HG02981 (cell line): ENCODE data around the gene GABARAPL1.
A peak's percentile ranks its signal among the peaks of the same experiment; 100 is the strongest.
"Not testable (repeated sequence)": the region's sequence is repeated elsewhere in the genome, so short reads cannot be mapped to it uniquely, and the experiment has no call there.

ENCODE experiments used
- ATAC-seq: cut with Tn5 transposase; IDR thresholded peaks from one replicate; pipeline ENCODE4 v1.9.1; 2021; ENCODE audit warnings: mild to moderate bottlenecking, moderate library complexity; ENCODE audit not compliant: unreplicated experiment

GABARAPL1 gene

GRCh38 chr12:10212739-10213131 is at the start of gene GABARAPL1:
Gene GABARAPL1, plus strand, starts transcription at chr12:10212877. Its CDS starts 253 bp downstream, at chr12:10213130.
- ATAC-seq: peak; percentile 58

GRCh38 chr12:10163084-10163483 is 49.6 kb upstream of the GABARAPL1 start:
- no peak for ATAC-seq

- no peak for ATAC-seq
These were observed 47.3 kb upstream of the GABARAPL1 start for GRCh38 chr12:10165421-10165820.

GRCh38 chr12:10167599-10167998 is 45.1 kb upstream of the GABARAPL1 start:
- ATAC-seq: no peak

- ATAC-seq: no peak
These were observed 43.6 kb upstream of the GABARAPL1 start for GRCh38 chr12:10169104-10169503.

- ATAC-seq: no peak
These were observed 42.5 kb upstream of the GABARAPL1 start for GRCh38 chr12:10170216-10170615.

- ATAC-seq: no peak
These were observed 40.5 kb upstream of the GABARAPL1 start, which contains the start of gene OLR1 for GRCh38 chr12:10171973-10172728. Gene OLR1, minus strand, starts transcription at chr12:10172132. Its CDS starts 55 bp downstream, at chr12:10172077.

- no peak for ATAC-seq
These were observed 37.6 kb upstream of the GABARAPL1 start for GRCh38 chr12:10174986-10175614.

- no peak for ATAC-seq
These were observed 36.6 kb upstream of the GABARAPL1 start for GRCh38 chr12:10175846-10176636.

- ATAC-seq: no peak
These were observed 33.9 kb upstream of the GABARAPL1 start, which contains the start of gene TMEM52B for GRCh38 chr12:10178821-10179220. Gene TMEM52B, plus strand, starts transcription at chr12:10179032. Its CDS starts 543 bp downstream, at chr12:10179575.

GRCh38 chr12:10179776-10180181 is 32.9 kb upstream of the GABARAPL1 start:
- ATAC-seq: no peak

GRCh38 chr12:10182354-10183049 is 30.2 kb upstream of the GABARAPL1 start:
- ATAC-seq: no peak

GRCh38 chr12:10184261-10184843 is 28.3 kb upstream of the GABARAPL1 start:
- ATAC-seq: no peak

- no peak for ATAC-seq
These were observed 26.4 kb upstream of the GABARAPL1 start for GRCh38 chr12:10186299-10186698.

GRCh38 chr12:10186958-10187357 is 25.7 kb upstream of the GABARAPL1 start:
- not testable (repeated sequence) for ATAC-seq

GRCh38 chr12:10189653-10190052 is 23.0 kb upstream of the GABARAPL1 start:
- ATAC-seq: no peak

GRCh38 chr12:10190558-10191388 is 21.9 kb upstream of the GABARAPL1 start:
- peak; percentile 81 for ATAC-seq

- no peak for ATAC-seq
These were observed 20.8 kb upstream of the GABARAPL1 start for GRCh38 chr12:10191865-10192264.

GRCh38 chr12:10194160-10194670 is 18.5 kb upstream of the GABARAPL1 start:
- ATAC-seq: no peak
